ENCODE data around the gene TDRD12.

TDRD12 gene

GRCh38 chr19:32719611-32720059 lies at the start of gene TDRD12:
Gene TDRD12 (plus strand): TSS chr19:32719767. CDS start chr19:32720073, 306 bp downstream.
- DNase-seq (ENCODE audit: low spot score): no peak

GRCh38 chr19:32671883-32672593 lies 47.5 kb upstream of the TDRD12 start:
- DNase-seq (ENCODE audit: low spot score): no peak

- no peak for DNase-seq (ENCODE audit: low spot score)
These were observed 46.7 kb upstream of the TDRD12 start for GRCh38 chr19:32672841-32673240.

GRCh38 chr19:32673573-32673972 lies 46.0 kb upstream of the TDRD12 start:
- DNase-seq (ENCODE audit: low spot score): no peak

GRCh38 chr19:32674153-32674930 lies 45.2 kb upstream of the TDRD12 start:
- DNase-seq (ENCODE audit: low spot score): no peak

GRCh38 chr19:32674931-32675719 lies 44.4 kb upstream of the TDRD12 start, which contains the start of gene ANKRD27:
Gene ANKRD27 (minus strand): TSS chr19:32675180. CDS start chr19:32659015, 16,165 bp downstream.
- DNase-seq (ENCODE audit: low spot score): peak; percentile 98

GRCh38 chr19:32675720-32676185 lies 43.8 kb upstream of the TDRD12 start, which contains the start of gene RGS9BP:
Gene RGS9BP (plus strand): TSS chr19:32675848. CDS start chr19:32676264, 416 bp downstream.
- peak; percentile 65 for DNase-seq (ENCODE audit: low spot score)

GRCh38 chr19:32676186-32676894 lies 43.2 kb upstream of the TDRD12 start:
- DNase-seq (ENCODE audit: low spot score): no peak

GRCh38 chr19:32676895-32677359 lies 42.6 kb upstream of the TDRD12 start:
- DNase-seq (ENCODE audit: low spot score): no peak

GRCh38 chr19:32677657-32678056 lies 41.9 kb upstream of the TDRD12 start:
- no peak for DNase-seq (ENCODE audit: low spot score)

GRCh38 chr19:32680986-32681385 lies 38.6 kb upstream of the TDRD12 start:
- no peak for DNase-seq (ENCODE audit: low spot score)

GRCh38 chr19:32682317-32682716 lies 37.2 kb upstream of the TDRD12 start:
- no peak for DNase-seq (ENCODE audit: low spot score)

- no peak for DNase-seq (ENCODE audit: low spot score)
These were observed 32.6 kb upstream of the TDRD12 start for GRCh38 chr19:32686847-32687475.

- DNase-seq (ENCODE audit: low spot score): no peak
These were observed 31.9 kb upstream of the TDRD12 start for GRCh38 chr19:32687681-32688080.

GRCh38 chr19:32688311-32688710 lies 31.3 kb upstream of the TDRD12 start:
- DNase-seq (ENCODE audit: low spot score): no peak

- peak; percentile 91 for DNase-seq (ENCODE audit: low spot score)
These were observed 28.1 kb upstream of the TDRD12 start, which contains the start of gene NUDT19 for GRCh38 chr19:32691291-32691951. Gene NUDT19 (plus strand): TSS chr19:32691821. CDS start chr19:32691961, 140 bp downstream.

- peak; percentile 61 for DNase-seq (ENCODE audit: low spot score)
These were observed 27.4 kb upstream of the TDRD12 start for GRCh38 chr19:32691952-32692726.

- no peak for DNase-seq (ENCODE audit: low spot score)
These were observed 26.9 kb upstream of the TDRD12 start for GRCh38 chr19:32692727-32693061.
